ENCODE results near the gene RNF13. TPM values are rescaled to one million over a fixed set of nuclear protein-coding genes. Genes with fewer than 3 reads are reported as not detected.
"Not testable (repeated sequence)": the region's sequence is repeated elsewhere in the genome, so short reads cannot be mapped to it uniquely, and the experiment has no call there.

The RNF13 gene
- total RNA-seq, 1 experiment from 2014 or later, result 33.8 TPM

DNA sequence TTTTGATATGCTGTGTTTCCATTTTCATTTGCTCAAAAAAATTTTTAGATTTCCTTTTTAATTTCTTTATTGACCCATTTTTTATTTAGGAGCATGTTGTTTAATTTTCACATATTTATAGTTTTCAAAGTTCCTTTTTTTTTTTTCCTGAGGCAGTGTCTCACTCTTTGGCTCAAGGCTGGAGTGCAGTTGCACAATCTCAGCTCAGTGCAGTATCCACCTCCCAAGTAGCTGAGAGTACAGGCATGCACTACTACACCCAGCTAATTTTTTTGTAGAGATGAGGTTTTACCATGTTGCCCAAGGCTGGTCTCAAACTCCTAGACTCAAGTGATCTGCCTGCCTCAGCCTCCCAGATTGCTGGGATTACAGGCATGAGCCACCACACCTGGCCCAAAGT, 121.5 kb downstream of the RNF13 start:
- intact Hi-C loops (cut with micrococcal nuclease), result no loop called here
- POLR2A ChIA-PET (ENCODE audit: unreplicated experiment), result interaction anchor here (0.8 to 1.0 kb wide), 2 partner anchors 10 to 249 kb away, joined by 4 to 7 read pairs; no protein-coding TSS in a partner anchor
- no TSS peak for BruUV-seq (replicated peaks)
- DNase-seq (no peak), ATAC-seq (no peak)
- Histone ChIP-seq H3K9ac (ENCODE audit: low read length) (no peak overlapping the region), H3K36me3 (ENCODE audit: low read depth, low read length) (peaks cover 18% of the 10 kb centered on the region), H3K27me3 (ENCODE audit: low read length) (no peaks in the 10 kb centered on the region), H2AFZ (ENCODE audit: low read length) (no peak overlapping the region), H3K4me2 (ENCODE audit: low read length) (no peak overlapping the region), H3K9me3 (ENCODE audit: low read length) (0 out of 2 replicates have a peak, but pooled peaks cover 4% of the 10 kb centered on the region), H4K20me1 (ENCODE audit: low read length) (no peaks in the 10 kb centered on the region), H3F3A (ENCODE audit: low read length, unreplicated experiment) (no peaks in the 10 kb centered on the region), H3K79me2 (ENCODE audit: low read length) (no peaks in the 10 kb centered on the region), H3K9me2 (replicated peaks; ENCODE audit: low read length) (no peaks in the 10 kb centered on the region), H3K4me1 (ENCODE audit: insufficient read depth, low read length) (peaks cover 5% of the 10 kb centered on the region; the same call in 1 of the 2 replicates), H3K27ac (ENCODE audit: low read length) (no peak overlapping the region), H3K4me3 (ENCODE audit: low read length) (no peak overlapping the region)
- no peak for TF ChIP-seq EZH2 (IDR thresholded peaks at IDR 0.05; ENCODE audit: low read length, unreplicated experiment)
- TF ChIP-seq, protein P1, sequence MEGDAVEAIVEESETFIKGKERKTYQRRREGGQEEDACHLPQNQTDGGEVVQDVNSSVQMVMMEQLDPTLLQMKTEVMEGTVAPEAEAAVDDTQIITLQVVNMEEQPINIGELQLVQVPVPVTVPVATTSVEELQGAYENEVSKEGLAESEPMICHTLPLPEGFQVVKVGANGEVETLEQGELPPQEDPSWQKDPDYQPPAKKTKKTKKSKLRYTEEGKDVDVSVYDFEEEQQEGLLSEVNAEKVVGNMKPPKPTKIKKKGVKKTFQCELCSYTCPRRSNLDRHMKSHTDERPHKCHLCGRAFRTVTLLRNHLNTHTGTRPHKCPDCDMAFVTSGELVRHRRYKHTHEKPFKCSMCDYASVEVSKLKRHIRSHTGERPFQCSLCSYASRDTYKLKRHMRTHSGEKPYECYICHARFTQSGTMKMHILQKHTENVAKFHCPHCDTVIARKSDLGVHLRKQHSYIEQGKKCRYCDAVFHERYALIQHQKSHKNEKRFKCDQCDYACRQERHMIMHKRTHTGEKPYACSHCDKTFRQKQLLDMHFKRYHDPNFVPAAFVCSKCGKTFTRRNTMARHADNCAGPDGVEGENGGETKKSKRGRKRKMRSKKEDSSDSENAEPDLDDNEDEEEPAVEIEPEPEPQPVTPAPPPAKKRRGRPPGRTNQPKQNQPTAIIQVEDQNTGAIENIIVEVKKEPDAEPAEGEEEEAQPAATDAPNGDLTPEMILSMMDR (conservative IDR thresholded peaks at IDR 0.05; ENCODE audit: low read depth, low read length), result no peak
- TF ChIP-seq EZH2phosphoT487 (IDR thresholded peaks at IDR 0.05; ENCODE audit: borderline replicate concordance, low read length), result no peak
- CTCF ChIA-PET, result no interaction called here

DNA sequence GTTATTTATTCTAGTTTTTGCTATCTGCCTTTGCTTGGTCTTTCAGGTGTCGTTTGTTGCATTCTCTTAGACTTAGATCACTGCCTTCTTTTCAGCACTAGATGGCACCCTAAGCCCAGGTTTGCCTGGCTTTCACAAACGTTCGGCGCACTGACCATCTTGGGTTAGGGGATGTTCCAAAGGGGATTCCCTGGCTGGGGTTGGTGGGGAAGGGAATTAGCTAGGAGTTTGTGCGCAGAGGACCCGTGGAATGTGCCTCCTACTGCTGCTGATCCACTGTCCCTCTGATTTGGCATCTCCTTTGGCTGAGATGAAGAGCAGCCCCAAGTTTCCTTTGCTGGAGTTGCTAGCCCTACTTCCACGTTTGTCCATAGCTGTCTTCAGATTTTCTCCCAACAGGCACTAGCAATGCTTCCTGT, 123.8 kb downstream of the RNF13 start:
- peak overlapping the region; percentile 37; the same call in 1 of the 2 replicates for H3K4me3 ChIP-seq (ENCODE audit: low read length)
- peak overlapping the region; percentile 74 for H3K4me2 ChIP-seq (ENCODE audit: low read length)
- H3K27ac ChIP-seq (ENCODE audit: low read length), result no peak overlapping the region
- no peaks in the 10 kb centered on the region for H3K79me2 ChIP-seq (ENCODE audit: low read length)
- ChIA-PET POLR2A (ENCODE audit: unreplicated experiment) (interaction anchor here (0.6 kb wide), 1 partner anchor 662 kb away, joined by 3 read pairs; no protein-coding TSS in a partner anchor), CTCF (interaction anchor here (0.7 kb wide), 1 partner anchor 22 kb away, joined by 3 read pairs; no protein-coding TSS in a partner anchor)
- intact Hi-C loops (cut with micrococcal nuclease), result loop anchor here (1.0 to 5.0 kb wide), 4 partner anchors 30 to 560 kb away; no protein-coding TSS in a partner anchor
- peaks cover 16% of the 10 kb centered on the region for H3K36me3 ChIP-seq (ENCODE audit: low read depth, low read length)
- no peaks in the 10 kb centered on the region for H4K20me1 ChIP-seq (ENCODE audit: low read length)
- no peaks in the 10 kb centered on the region for H3F3A ChIP-seq (ENCODE audit: low read length, unreplicated experiment)
- BruUV-seq (replicated peaks), result no TSS peak
- DNase-seq, result peak; percentile 77
- H3K27me3 ChIP-seq (ENCODE audit: low read length), result no peaks in the 10 kb centered on the region
- no peak overlapping the region for H3K9ac ChIP-seq (ENCODE audit: low read length)
- H2AFZ ChIP-seq (ENCODE audit: low read length), result peak overlapping the region; percentile 66
- H3K4me1 ChIP-seq (ENCODE audit: insufficient read depth, low read length), result peaks cover 5% of the 10 kb centered on the region; the same call in 1 of the 2 replicates
- peak; percentile 93 for ATAC-seq
- TF ChIP-seq, protein P1 (conservative IDR thresholded peaks at IDR 0.05; ENCODE audit: low read depth, low read length), result peak; percentile 95
- TF ChIP-seq EZH2 (IDR thresholded peaks at IDR 0.05; ENCODE audit: low read length, unreplicated experiment) (no peak), EZH2phosphoT487 (IDR thresholded peaks at IDR 0.05; ENCODE audit: borderline replicate concordance, low read length) (no peak)
- 0 out of 2 replicates have a peak, but pooled peaks cover 4% of the 10 kb centered on the region for H3K9me3 ChIP-seq (ENCODE audit: low read length)
- no peaks in the 10 kb centered on the region for H3K9me2 ChIP-seq (replicated peaks; ENCODE audit: low read length)

DNA sequence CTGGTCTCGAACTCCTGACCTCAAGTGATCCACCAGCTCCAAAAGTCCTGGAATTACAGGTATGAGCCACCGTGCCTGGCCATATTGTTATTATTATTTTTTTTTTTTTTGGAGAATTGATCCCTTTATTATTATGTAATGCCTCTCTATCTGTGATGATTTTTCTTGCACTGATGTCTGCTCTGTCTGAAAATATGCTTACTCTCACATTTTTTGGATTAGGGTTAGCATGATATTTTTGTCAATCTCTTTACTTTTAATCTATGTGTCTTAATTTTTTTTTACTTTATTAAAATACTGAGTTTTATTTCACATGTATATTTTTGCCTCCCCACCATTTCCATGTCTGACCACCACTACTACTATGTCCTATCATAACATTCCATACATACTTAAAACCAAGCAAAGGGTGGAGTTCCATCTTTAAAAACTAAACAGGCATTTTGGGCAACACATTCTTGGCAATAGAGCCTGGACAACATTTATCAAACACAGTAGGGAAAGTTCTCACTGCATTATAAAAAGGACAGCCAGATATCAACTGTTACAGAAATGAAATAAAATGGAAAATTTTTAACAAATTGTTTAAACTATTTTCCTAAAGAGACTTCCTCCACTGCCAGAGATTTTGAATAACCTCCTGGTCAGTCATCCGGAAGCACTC, 125.5 kb downstream of the RNF13 start:
- not testable (repeated sequence) for H3K4me2 ChIP-seq (ENCODE audit: low read length)
- intact Hi-C loops (cut with micrococcal nuclease), result loop anchor here (5.0 kb wide), 1 partner anchor 559 kb away; no protein-coding TSS in a partner anchor

More for the DNA sequence above, 125.5 kb downstream of the RNF13 start:
- ATAC-seq; H3K36me3 ChIP-seq (ENCODE audit: low read depth, low read length); H4K20me1 ChIP-seq (ENCODE audit: low read length); H3K27ac ChIP-seq (ENCODE audit: low read length); H3K4me1 ChIP-seq (ENCODE audit: insufficient read depth, low read length); H3K9me3 ChIP-seq (ENCODE audit: low read length); H3K9me2 ChIP-seq (replicated peaks; ENCODE audit: low read length); H3K4me3 ChIP-seq (ENCODE audit: low read length); DNase-seq; H3K9ac ChIP-seq (ENCODE audit: low read length); BruUV-seq (replicated peaks); H3F3A ChIP-seq (ENCODE audit: low read length, unreplicated experiment); CTCF ChIA-PET; H2AFZ ChIP-seq (ENCODE audit: low read length); H3K79me2 ChIP-seq (ENCODE audit: low read length); H3K27me3 ChIP-seq (ENCODE audit: low read length): not testable (repeated sequence)
- POLR2A ChIA-PET (ENCODE audit: unreplicated experiment), result interaction anchor here (0.6 kb wide), 1 partner anchor 523 kb away, joined by 4 read pairs; no protein-coding TSS in a partner anchor
